Measurements from ENCODE around the gene SRSF1. TPM values are rescaled to one million over a fixed set of nuclear protein-coding genes. Genes with fewer than 3 reads are reported as not detected.

Gene SRSF1
- total and polyA plus RNA-seq, 12 donors, result 105 to 276 (median 186) TPM

- intact Hi-C loops (cut with DNase I), result loop anchor here (5.0 to 10.0 kb wide), 3 partner anchors 76 to 109 kb away; partner anchors contain the start of gene DYNLL2 (in 1 of the 2)
- TF ChIP-seq POLR2A (IDR thresholded peaks at IDR 0.05) (no peak), CTCF (IDR thresholded peaks at IDR 0.05) (no peak)
- Histone ChIP-seq H3K36me3 (replicated peaks in 1 of 2) (peaks cover 0 to 40% of the 10 kb centered on the region in 2 donors), H3K27me3 (no peaks in the 10 kb centered on the region), H3K4me1 (replicated peaks in 1 of 2) (peaks cover 12 to 59% of the 10 kb centered on the region in 2 donors), H3K9me3 (replicated peaks in 1 of 3) (no peaks in the 10 kb centered on the region), H3K4me3 (peak overlapping the region; percentile 30 to 90 (median 83)), H3K27ac (peak overlapping the region; percentile 89 to 99 (median 98))
- no peak for DNase-seq
- 3 to 4% (median 4%) methylated on average over 23 to 36 of the region's 36 CpGs for WGBS, 4 donors
These were observed 1.1 kb downstream of the SRSF1 start for GRCh38 chr17:58005728-58006559.

GRCh38 chr17:58005031-58005727 lies 1.9 kb downstream of the SRSF1 start:
- 24 to 43% (median 35%) methylated on average over 12 of the region's 12 CpGs for WGBS, 4 donors
- intact Hi-C loops (cut with DNase I), result loop anchor here (5.0 to 10.0 kb wide), 3 partner anchors 77 to 110 kb away; partner anchors contain the start of gene DYNLL2 (in 1 of the 2)
- H3K27me3 ChIP-seq, result no peaks in the 10 kb centered on the region
- peaks cover 12 to 61% of the 10 kb centered on the region in 2 donors for H3K4me1 ChIP-seq (replicated peaks in 1 of 2)
- H3K36me3 ChIP-seq (replicated peaks in 1 of 2), result peaks cover 0 to 48% of the 10 kb centered on the region in 2 donors
- H3K27ac ChIP-seq, result peak overlapping the region in 1 of 5 donors; percentile 99
- peak overlapping the region in 1 of 4 donors; percentile 79 for H3K4me3 ChIP-seq
- DNase-seq, result no peak
- TF ChIP-seq POLR2A (IDR thresholded peaks at IDR 0.05), result no peak
- TF ChIP-seq CTCF (IDR thresholded peaks at IDR 0.05), result no peak
- H3K9me3 ChIP-seq (replicated peaks in 1 of 3), result no peaks in the 10 kb centered on the region

- TF ChIP-seq POLR2A (IDR thresholded peaks at IDR 0.05) (no peak), CTCF (IDR thresholded peaks at IDR 0.05) (no peak)
- no peak overlapping the region for H3K4me3 ChIP-seq
- peaks cover 12 to 64% of the 10 kb centered on the region in 2 donors for H3K4me1 ChIP-seq (replicated peaks in 1 of 2)
- H3K36me3 ChIP-seq (replicated peaks in 1 of 2), result peaks cover 0 to 57% of the 10 kb centered on the region in 2 donors
- intact Hi-C loops (cut with DNase I), result loop anchor here in 1 of 2 donors (10.0 kb wide), 1 partner anchor 111 kb away; no protein-coding TSS in a partner anchor
- no peak for DNase-seq
- H3K9me3 ChIP-seq (replicated peaks in 1 of 3), result no peaks in the 10 kb centered on the region
- 72 to 88% (median 82%) methylated on average over 3 of the region's 3 CpGs for WGBS, 4 donors
- no peak overlapping the region for H3K27ac ChIP-seq
- H3K27me3 ChIP-seq, result no peaks in the 10 kb centered on the region
These were observed 3.0 kb downstream of the SRSF1 start for GRCh38 chr17:58004060-58004459.

GRCh38 chr17:58002973-58003372 lies 4.1 kb downstream of the SRSF1 start:
- Histone ChIP-seq H3K27me3 (no peaks in the 10 kb centered on the region), H3K36me3 (replicated peaks in 1 of 2) (peaks cover 0 to 59% of the 10 kb centered on the region in 2 donors), H3K9me3 (replicated peaks in 1 of 3) (no peaks in the 10 kb centered on the region), H3K27ac (no peak overlapping the region), H3K4me1 (replicated peaks in 1 of 2) (peaks cover 12 to 61% of the 10 kb centered on the region in 2 donors), H3K4me3 (no peak overlapping the region)
- WGBS, 4 donors, result 83 to 91% (median 88%) methylated on average over 2 of the region's 2 CpGs
- DNase-seq, result no peak
- intact Hi-C loops (cut with DNase I), result loop anchor here in 1 of 2 donors (10.0 kb wide), 1 partner anchor 112 kb away; no protein-coding TSS in a partner anchor
- TF ChIP-seq CTCF (IDR thresholded peaks at IDR 0.05) (no peak), POLR2A (IDR thresholded peaks at IDR 0.05) (no peak)
